ENCODE results near the gene GPHN. TPM values are rescaled to one million over a fixed set of nuclear protein-coding genes. Genes with fewer than 3 reads are reported as not detected.
"Not testable (repeated sequence)": the region's sequence is repeated elsewhere in the genome, so short reads cannot be mapped to it uniquely, and the experiment has no call there.

The GPHN gene
- polyA plus RNA-seq, 2 of the 4 experiments (the other 2 are of a cell fraction): 12.7 to 15.5 TPM

DNA sequence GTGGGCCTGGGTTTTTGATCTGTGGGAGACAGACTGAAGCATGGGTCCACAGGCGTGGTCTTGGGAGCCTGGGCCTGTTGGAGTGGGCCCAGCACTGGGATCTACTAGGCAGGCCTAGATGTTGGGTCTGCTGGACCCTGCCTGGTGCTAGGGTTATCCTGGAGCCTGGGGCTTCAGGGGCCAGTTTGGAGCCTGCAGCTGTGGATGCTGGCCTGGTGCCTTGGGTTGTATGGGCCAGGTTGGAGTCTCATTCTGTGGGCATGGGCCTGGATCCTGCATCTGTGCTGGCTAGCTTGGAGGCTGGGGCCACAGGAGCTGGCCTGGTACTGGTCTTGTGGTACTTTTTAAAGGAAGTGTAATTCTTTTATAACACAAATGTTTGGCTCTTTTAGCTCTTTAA is 68.0 kb downstream of the GPHN start:
- Histone ChIP-seq H3K27ac (no peak overlapping the region), H3K4me2 (no peak overlapping the region), H3K4me3 (no peak overlapping the region), H3K9me3 (peaks cover 3% of the 10 kb centered on the region; the same call in 2 of the 3 replicates), H3K4me1 (no peaks in the 10 kb centered on the region)
- DNase-seq (ENCODE audit: low read depth in 1 of 2, low spot score in 1 of 2) (no peak), ATAC-seq (no peak), FAIRE-seq (no peak)
- POLR2A ChIA-PET: interaction anchor here (0.7 kb wide), 1 partner anchor 76 kb away, joined by 3 read pairs; no protein-coding TSS in a partner anchor
- TF ChIP-seq PHF8 (IDR thresholded peaks at IDR 0.05; ENCODE audit: borderline replicate concordance, low read depth) (no peak), NR3C1 (IDR thresholded peaks at IDR 0.05) (no peak), RNF2 (IDR thresholded peaks at IDR 0.05; ENCODE audit: borderline replicate concordance, low read depth) (no peak), ZNF302 (CRISPR knock-in tag; IDR thresholded peaks at IDR 0.05) (no peak), NFE2L2 (conservative IDR thresholded peaks at IDR 0.05; ENCODE audit: low read length) (no peak), HDAC2 (IDR thresholded peaks at IDR 0.05) (no peak), TFCP2L1 (CRISPR knock-in tag; IDR thresholded peaks at IDR 0.05) (no peak), CHD2 (IDR thresholded peaks at IDR 0.05; ENCODE audit: low read length, partially characterized antibody) (no peak), BHLHE40 (IDR thresholded peaks at IDR 0.05; ENCODE audit: low read depth, low read length) (no peak), ESRRA (IDR thresholded peaks at IDR 0.05; ENCODE audit: borderline replicate concordance, low read length) (no peak), JUNB (IDR thresholded peaks at IDR 0.05) (no peak), FOSB (CRISPR knock-in tag; IDR thresholded peaks at IDR 0.05) (no peak), EHMT2 (IDR thresholded peaks at IDR 0.05; ENCODE audit: low read depth) (no peak)
- TF ChIP-seq, protein P1, sequence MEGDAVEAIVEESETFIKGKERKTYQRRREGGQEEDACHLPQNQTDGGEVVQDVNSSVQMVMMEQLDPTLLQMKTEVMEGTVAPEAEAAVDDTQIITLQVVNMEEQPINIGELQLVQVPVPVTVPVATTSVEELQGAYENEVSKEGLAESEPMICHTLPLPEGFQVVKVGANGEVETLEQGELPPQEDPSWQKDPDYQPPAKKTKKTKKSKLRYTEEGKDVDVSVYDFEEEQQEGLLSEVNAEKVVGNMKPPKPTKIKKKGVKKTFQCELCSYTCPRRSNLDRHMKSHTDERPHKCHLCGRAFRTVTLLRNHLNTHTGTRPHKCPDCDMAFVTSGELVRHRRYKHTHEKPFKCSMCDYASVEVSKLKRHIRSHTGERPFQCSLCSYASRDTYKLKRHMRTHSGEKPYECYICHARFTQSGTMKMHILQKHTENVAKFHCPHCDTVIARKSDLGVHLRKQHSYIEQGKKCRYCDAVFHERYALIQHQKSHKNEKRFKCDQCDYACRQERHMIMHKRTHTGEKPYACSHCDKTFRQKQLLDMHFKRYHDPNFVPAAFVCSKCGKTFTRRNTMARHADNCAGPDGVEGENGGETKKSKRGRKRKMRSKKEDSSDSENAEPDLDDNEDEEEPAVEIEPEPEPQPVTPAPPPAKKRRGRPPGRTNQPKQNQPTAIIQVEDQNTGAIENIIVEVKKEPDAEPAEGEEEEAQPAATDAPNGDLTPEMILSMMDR (IDR thresholded peaks at IDR 0.05): no peak
- TF ChIP-seq, protein P2, sequence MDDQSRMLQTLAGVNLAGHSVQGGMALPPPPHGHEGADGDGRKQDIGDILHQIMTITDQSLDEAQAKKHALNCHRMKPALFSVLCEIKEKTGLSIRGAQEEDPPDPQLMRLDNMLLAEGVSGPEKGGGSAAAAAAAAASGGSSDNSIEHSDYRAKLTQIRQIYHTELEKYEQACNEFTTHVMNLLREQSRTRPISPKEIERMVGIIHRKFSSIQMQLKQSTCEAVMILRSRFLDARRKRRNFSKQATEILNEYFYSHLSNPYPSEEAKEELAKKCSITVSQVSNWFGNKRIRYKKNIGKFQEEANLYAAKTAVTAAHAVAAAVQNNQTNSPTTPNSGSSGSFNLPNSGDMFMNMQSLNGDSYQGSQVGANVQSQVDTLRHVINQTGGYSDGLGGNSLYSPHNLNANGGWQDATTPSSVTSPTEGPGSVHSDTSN (IDR thresholded peaks at IDR 0.05): no peak
- TF ChIP-seq, protein P3, sequence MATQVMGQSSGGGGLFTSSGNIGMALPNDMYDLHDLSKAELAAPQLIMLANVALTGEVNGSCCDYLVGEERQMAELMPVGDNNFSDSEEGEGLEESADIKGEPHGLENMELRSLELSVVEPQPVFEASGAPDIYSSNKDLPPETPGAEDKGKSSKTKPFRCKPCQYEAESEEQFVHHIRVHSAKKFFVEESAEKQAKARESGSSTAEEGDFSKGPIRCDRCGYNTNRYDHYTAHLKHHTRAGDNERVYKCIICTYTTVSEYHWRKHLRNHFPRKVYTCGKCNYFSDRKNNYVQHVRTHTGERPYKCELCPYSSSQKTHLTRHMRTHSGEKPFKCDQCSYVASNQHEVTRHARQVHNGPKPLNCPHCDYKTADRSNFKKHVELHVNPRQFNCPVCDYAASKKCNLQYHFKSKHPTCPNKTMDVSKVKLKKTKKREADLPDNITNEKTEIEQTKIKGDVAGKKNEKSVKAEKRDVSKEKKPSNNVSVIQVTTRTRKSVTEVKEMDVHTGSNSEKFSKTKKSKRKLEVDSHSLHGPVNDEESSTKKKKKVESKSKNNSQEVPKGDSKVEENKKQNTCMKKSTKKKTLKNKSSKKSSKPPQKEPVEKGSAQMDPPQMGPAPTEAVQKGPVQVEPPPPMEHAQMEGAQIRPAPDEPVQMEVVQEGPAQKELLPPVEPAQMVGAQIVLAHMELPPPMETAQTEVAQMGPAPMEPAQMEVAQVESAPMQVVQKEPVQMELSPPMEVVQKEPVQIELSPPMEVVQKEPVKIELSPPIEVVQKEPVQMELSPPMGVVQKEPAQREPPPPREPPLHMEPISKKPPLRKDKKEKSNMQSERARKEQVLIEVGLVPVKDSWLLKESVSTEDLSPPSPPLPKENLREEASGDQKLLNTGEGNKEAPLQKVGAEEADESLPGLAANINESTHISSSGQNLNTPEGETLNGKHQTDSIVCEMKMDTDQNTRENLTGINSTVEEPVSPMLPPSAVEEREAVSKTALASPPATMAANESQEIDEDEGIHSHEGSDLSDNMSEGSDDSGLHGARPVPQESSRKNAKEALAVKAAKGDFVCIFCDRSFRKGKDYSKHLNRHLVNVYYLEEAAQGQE (IDR thresholded peaks at IDR 0.05): no peak
- TF ChIP-seq, protein P4, sequence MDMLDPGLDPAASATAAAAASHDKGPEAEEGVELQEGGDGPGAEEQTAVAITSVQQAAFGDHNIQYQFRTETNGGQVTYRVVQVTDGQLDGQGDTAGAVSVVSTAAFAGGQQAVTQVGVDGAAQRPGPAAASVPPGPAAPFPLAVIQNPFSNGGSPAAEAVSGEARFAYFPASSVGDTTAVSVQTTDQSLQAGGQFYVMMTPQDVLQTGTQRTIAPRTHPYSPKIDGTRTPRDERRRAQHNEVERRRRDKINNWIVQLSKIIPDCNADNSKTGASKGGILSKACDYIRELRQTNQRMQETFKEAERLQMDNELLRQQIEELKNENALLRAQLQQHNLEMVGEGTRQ (IDR thresholded peaks at IDR 0.05): no peak
- TF ChIP-seq, protein P5, sequence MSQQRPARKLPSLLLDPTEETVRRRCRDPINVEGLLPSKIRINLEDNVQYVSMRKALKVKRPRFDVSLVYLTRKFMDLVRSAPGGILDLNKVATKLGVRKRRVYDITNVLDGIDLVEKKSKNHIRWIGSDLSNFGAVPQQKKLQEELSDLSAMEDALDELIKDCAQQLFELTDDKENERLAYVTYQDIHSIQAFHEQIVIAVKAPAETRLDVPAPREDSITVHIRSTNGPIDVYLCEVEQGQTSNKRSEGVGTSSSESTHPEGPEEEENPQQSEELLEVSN (IDR thresholded peaks at IDR 0.05; ENCODE audit: borderline replicate concordance, low read depth): no peak
- no CpG with 5 or more reads among the region's 1 CpG for WGBS (ENCODE audit: missing lambda C conversion rate)
- CTCF ChIA-PET: no interaction called here

DNA sequence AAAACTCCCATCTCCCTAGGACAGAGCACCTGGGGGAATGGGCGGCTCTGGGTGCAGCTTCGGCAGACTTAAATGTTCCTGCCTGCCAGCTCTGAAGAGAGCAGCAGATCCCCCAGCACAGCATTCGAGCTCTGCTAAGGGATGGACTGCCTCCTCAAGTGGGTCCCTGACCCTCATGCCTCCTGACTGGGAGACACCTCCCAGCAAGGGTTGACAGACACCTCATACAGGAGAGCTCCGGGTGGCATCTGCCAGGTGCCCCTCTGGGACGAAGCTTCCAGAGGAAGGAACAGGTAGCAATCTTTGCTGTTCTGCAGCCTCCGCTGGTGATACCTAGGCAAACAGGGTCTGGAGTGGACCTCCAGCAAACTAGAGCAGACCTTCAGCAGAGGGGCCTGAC is 79.8 kb downstream of the GPHN start:
- WGBS (ENCODE audit: missing lambda C conversion rate): 72% methylated on average over 6 of the region's 6 CpGs
- CTCF ChIA-PET: not testable (repeated sequence)

More for the DNA sequence above, 79.8 kb downstream of the GPHN start:
- POLR2A ChIA-PET; H3K9me3 ChIP-seq; H3K4me3 ChIP-seq; H3K4me1 ChIP-seq; H3K4me2 ChIP-seq; H3K27ac ChIP-seq; DNase-seq (ENCODE audit: low read depth in 1 of 2, low spot score in 1 of 2); ATAC-seq; FAIRE-seq: not testable (repeated sequence)

All from A549 (cell line).